ENCODE measurements around the gene MAP2K4.

Gene MAP2K4

DNA sequence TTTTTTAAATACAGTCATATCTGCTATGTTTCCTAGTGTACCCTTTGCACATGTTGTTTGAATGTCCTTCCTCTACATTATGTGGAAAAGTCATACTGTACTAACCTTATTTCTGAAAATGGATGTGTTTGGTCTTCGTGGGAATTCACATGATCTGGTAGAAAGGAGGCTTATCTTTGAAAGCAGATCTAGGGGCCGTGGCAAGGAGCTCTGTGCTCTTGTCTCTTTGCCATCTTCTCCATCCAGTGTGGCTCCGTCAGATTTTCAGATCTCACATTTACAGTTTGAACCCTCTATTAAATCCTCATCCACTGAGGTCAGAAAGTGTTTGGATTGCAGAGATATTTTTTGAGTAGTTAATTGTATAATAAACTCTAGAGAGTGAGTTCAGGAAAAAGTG is 32.9 kb downstream of the MAP2K4 start:
- Histone ChIP-seq H3K36me3 (ENCODE audit: control insufficient read depth in 1 of 2, insufficient read depth in 2 of 2, low read length in 2 of 2) (no peaks in the 10 kb centered on the region), H3K27me3 (ENCODE audit: control insufficient read depth in 1 of 2, insufficient read depth in 2 of 2, low read length in 2 of 2) (no peaks in the 10 kb centered on the region), H3K4me1 (ENCODE audit: control insufficient read depth in 1 of 2, insufficient read depth in 2 of 2, low read length in 2 of 2) (peaks cover 0 to 13% of the 10 kb centered on the region in 2 donors), H3K4me3 (ENCODE audit: low read depth in 1 of 2, low read length in 2 of 2) (no peak overlapping the region), H3K9ac (ENCODE audit: low read depth in 1 of 2, low read length in 2 of 2) (no peak overlapping the region), H3K9me3 (ENCODE audit: control insufficient read depth in 1 of 2, low read length in 2 of 2) (no peaks in the 10 kb centered on the region), H3K27ac (ENCODE audit: low read depth, low read length) (no peak overlapping the region)

GRCh38 chr17:12055889-12056288 is 35.2 kb downstream of the MAP2K4 start:
- H3K27ac ChIP-seq (ENCODE audit: low read depth, low read length), result no peak overlapping the region
- H3K9ac ChIP-seq (ENCODE audit: low read depth in 1 of 2, low read length in 2 of 2), result no peak overlapping the region
- no peaks in the 10 kb centered on the region for H3K9me3 ChIP-seq (ENCODE audit: control insufficient read depth in 1 of 2, low read length in 2 of 2)
- peaks cover 0 to 4% of the 10 kb centered on the region in 2 donors for H3K4me1 ChIP-seq (ENCODE audit: control insufficient read depth in 1 of 2, insufficient read depth in 2 of 2, low read length in 2 of 2)
- no peaks in the 10 kb centered on the region for H3K27me3 ChIP-seq (ENCODE audit: control insufficient read depth in 1 of 2, insufficient read depth in 2 of 2, low read length in 2 of 2)
- no peak overlapping the region for H3K4me3 ChIP-seq (ENCODE audit: low read depth in 1 of 2, low read length in 2 of 2)
- no peaks in the 10 kb centered on the region for H3K36me3 ChIP-seq (ENCODE audit: control insufficient read depth in 1 of 2, insufficient read depth in 2 of 2, low read length in 2 of 2)

- peaks cover 0 to 4% of the 10 kb centered on the region in 2 donors for H3K4me1 ChIP-seq (ENCODE audit: control insufficient read depth in 1 of 2, insufficient read depth in 2 of 2, low read length in 2 of 2)
- H3K27me3 ChIP-seq (ENCODE audit: control insufficient read depth in 1 of 2, insufficient read depth in 2 of 2, low read length in 2 of 2), result no peaks in the 10 kb centered on the region
- no peak overlapping the region for H3K4me3 ChIP-seq (ENCODE audit: low read depth in 1 of 2, low read length in 2 of 2)
- no peak overlapping the region for H3K27ac ChIP-seq (ENCODE audit: low read depth, low read length)
- H3K9me3 ChIP-seq (ENCODE audit: control insufficient read depth in 1 of 2, low read length in 2 of 2), result no peaks in the 10 kb centered on the region
- H3K9ac ChIP-seq (ENCODE audit: low read depth in 1 of 2, low read length in 2 of 2), result no peak overlapping the region
- no peaks in the 10 kb centered on the region for H3K36me3 ChIP-seq (ENCODE audit: control insufficient read depth in 1 of 2, insufficient read depth in 2 of 2, low read length in 2 of 2)
Measured at GRCh38 chr17:12057520-12057919, 36.8 kb downstream of the MAP2K4 start.

DNA sequence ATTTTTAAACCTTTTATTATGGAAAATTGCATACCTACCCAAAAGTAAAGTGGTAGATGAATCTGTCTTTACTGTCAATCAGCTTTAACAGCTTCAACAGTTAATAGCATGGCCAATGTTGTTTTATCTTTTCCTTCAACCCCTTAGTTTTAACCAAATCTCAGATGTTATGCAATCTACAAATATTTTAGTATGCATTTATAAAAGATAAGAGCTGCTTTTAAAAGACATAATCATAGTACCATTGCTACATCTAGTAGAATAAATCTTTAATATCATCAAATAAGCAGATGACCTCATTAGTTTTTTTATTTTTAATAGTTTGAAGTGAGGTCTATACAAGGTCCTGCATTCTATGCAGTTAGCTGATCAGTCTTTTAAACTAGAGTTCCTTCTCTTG is 37.9 kb downstream of the MAP2K4 start:
- Histone ChIP-seq H3K27me3 (ENCODE audit: control insufficient read depth in 1 of 2, insufficient read depth in 2 of 2, low read length in 2 of 2) (no peaks in the 10 kb centered on the region), H3K27ac (ENCODE audit: low read depth, low read length) (no peak overlapping the region), H3K9ac (ENCODE audit: low read depth in 1 of 2, low read length in 2 of 2) (no peak overlapping the region), H3K36me3 (ENCODE audit: control insufficient read depth in 1 of 2, insufficient read depth in 2 of 2, low read length in 2 of 2) (no peaks in the 10 kb centered on the region), H3K4me3 (ENCODE audit: low read depth in 1 of 2, low read length in 2 of 2) (no peak overlapping the region), H3K4me1 (ENCODE audit: control insufficient read depth in 1 of 2, insufficient read depth in 2 of 2, low read length in 2 of 2) (peaks cover 0 to 4% of the 10 kb centered on the region in 2 donors), H3K9me3 (ENCODE audit: control insufficient read depth in 1 of 2, low read length in 2 of 2) (no peaks in the 10 kb centered on the region)

DNA sequence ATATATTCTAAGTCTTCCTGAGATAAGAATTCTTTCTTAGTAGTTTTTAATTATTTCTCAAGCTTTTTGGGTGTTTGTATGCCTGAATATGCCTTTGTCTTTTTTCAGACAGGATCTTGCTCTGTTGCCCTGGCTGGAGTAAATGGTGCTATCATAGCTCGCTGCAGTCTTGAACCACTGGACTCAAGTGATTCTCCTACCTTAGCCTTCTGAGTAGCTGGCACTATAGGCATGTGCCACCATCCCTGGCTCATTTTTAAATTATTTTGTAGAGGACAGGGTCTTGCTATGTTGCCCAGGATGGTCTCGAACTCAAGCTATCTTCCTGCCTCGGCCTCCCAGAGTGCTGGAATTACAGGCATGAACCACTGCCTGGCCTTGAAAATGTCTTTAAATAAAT is 41.6 kb downstream of the MAP2K4 start:
- Histone ChIP-seq H3K36me3 (ENCODE audit: control insufficient read depth in 1 of 2, insufficient read depth in 2 of 2, low read length in 2 of 2) (no peaks in the 10 kb centered on the region), H3K9me3 (ENCODE audit: control insufficient read depth in 1 of 2, low read length in 2 of 2) (no peaks in the 10 kb centered on the region), H3K4me3 (ENCODE audit: low read depth in 1 of 2, low read length in 2 of 2) (no peak overlapping the region), H3K4me1 (ENCODE audit: control insufficient read depth in 1 of 2, insufficient read depth in 2 of 2, low read length in 2 of 2) (no peaks in the 10 kb centered on the region), H3K27me3 (ENCODE audit: control insufficient read depth in 1 of 2, insufficient read depth in 2 of 2, low read length in 2 of 2) (no peaks in the 10 kb centered on the region), H3K27ac (ENCODE audit: low read depth, low read length) (no peak overlapping the region), H3K9ac (ENCODE audit: low read depth in 1 of 2, low read length in 2 of 2) (no peak overlapping the region)

GRCh38 chr17:12064395-12064794 is 43.7 kb downstream of the MAP2K4 start:
- Histone ChIP-seq H3K9me3 (ENCODE audit: control insufficient read depth in 1 of 2, low read length in 2 of 2) (no peaks in the 10 kb centered on the region), H3K4me1 (ENCODE audit: control insufficient read depth in 1 of 2, insufficient read depth in 2 of 2, low read length in 2 of 2) (peaks cover 0 to 3% of the 10 kb centered on the region in 2 donors), H3K4me3 (ENCODE audit: low read depth in 1 of 2, low read length in 2 of 2) (no peak overlapping the region), H3K9ac (ENCODE audit: low read depth in 1 of 2, low read length in 2 of 2) (no peak overlapping the region), H3K27ac (ENCODE audit: low read depth, low read length) (no peak overlapping the region), H3K27me3 (ENCODE audit: control insufficient read depth in 1 of 2, insufficient read depth in 2 of 2, low read length in 2 of 2) (no peaks in the 10 kb centered on the region), H3K36me3 (ENCODE audit: control insufficient read depth in 1 of 2, insufficient read depth in 2 of 2, low read length in 2 of 2) (no peaks in the 10 kb centered on the region)

DNA sequence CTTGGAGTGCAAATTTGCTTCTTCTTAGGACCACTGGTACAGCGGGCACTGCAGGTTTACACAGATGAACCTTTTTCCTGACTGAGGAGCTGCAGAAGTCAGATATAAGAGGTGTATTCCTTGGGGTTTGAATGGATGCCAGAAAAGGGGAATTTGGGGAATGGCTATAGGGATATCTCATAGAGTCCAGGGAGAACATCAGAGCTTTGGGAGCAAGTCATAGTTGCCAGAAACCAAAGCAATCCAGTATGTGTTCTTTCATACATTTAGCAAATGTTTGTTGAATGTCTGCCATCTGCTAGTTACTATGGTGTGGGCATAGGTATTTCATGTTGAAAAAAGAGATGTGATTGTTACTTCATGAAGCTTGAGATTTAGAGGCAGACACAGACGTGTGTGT is 46.8 kb downstream of the MAP2K4 start:
- Histone ChIP-seq H3K27ac (ENCODE audit: low read depth, low read length) (no peak overlapping the region), H3K27me3 (ENCODE audit: control insufficient read depth in 1 of 2, insufficient read depth in 2 of 2, low read length in 2 of 2) (no peaks in the 10 kb centered on the region), H3K9me3 (ENCODE audit: control insufficient read depth in 1 of 2, low read length in 2 of 2) (no peaks in the 10 kb centered on the region), H3K4me3 (ENCODE audit: low read depth in 1 of 2, low read length in 2 of 2) (no peak overlapping the region), H3K36me3 (ENCODE audit: control insufficient read depth in 1 of 2, insufficient read depth in 2 of 2, low read length in 2 of 2) (no peaks in the 10 kb centered on the region), H3K4me1 (ENCODE audit: control insufficient read depth in 1 of 2, insufficient read depth in 2 of 2, low read length in 2 of 2) (peaks cover 0 to 3% of the 10 kb centered on the region in 2 donors), H3K9ac (ENCODE audit: low read depth in 1 of 2, low read length in 2 of 2) (no peak overlapping the region)

DNA sequence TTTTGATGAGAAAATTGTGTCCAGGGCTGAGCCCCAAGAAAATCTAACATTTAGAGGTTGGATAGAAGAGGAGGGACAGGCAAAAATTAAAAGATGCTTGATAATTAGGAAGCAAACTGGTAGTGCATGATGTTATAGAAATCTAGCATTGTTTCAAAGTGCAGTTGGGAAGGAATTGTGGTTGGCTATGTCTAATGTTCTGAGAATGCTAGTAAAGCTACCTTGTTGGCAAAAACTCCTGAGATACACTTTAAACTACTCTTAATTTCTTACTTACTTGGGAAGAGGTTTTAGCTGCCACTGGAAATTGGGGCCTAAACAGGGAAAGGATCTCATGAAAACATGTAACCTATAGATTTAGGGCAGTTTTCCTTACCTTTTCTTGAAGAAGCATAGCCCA is 48.3 kb downstream of the MAP2K4 start:
- no peak overlapping the region for H3K27ac ChIP-seq (ENCODE audit: low read depth, low read length)
- H3K9me3 ChIP-seq (ENCODE audit: control insufficient read depth in 1 of 2, low read length in 2 of 2), result no peaks in the 10 kb centered on the region
- H3K9ac ChIP-seq (ENCODE audit: low read depth in 1 of 2, low read length in 2 of 2), result no peak overlapping the region

GRCh38 chr17:12070561-12070960 is 49.9 kb downstream of the MAP2K4 start:
- peaks cover 0 to 5% of the 10 kb centered on the region in 2 donors for H3K36me3 ChIP-seq (ENCODE audit: control insufficient read depth in 1 of 2, insufficient read depth in 2 of 2, low read length in 2 of 2)
- H3K9ac ChIP-seq (ENCODE audit: low read depth in 1 of 2, low read length in 2 of 2), result no peak overlapping the region
- no peaks in the 10 kb centered on the region for H3K9me3 ChIP-seq (ENCODE audit: control insufficient read depth in 1 of 2, low read length in 2 of 2)
- no peaks in the 10 kb centered on the region for H3K27me3 ChIP-seq (ENCODE audit: control insufficient read depth in 1 of 2, insufficient read depth in 2 of 2, low read length in 2 of 2)
- H3K4me3 ChIP-seq (ENCODE audit: low read depth in 1 of 2, low read length in 2 of 2), result no peak overlapping the region
- H3K4me1 ChIP-seq (ENCODE audit: control insufficient read depth in 1 of 2, insufficient read depth in 2 of 2, low read length in 2 of 2), result peaks cover 0 to 3% of the 10 kb centered on the region in 2 donors
- H3K27ac ChIP-seq (ENCODE audit: low read depth, low read length), result no peak overlapping the region

More for the DNA sequence above, 48.3 kb downstream of the MAP2K4 start:
- H3K36me3 ChIP-seq (ENCODE audit: control insufficient read depth in 1 of 2, insufficient read depth in 2 of 2, low read length in 2 of 2), result no peaks in the 10 kb centered on the region
- peaks cover 0 to 3% of the 10 kb centered on the region in 2 donors for H3K4me1 ChIP-seq (ENCODE audit: control insufficient read depth in 1 of 2, insufficient read depth in 2 of 2, low read length in 2 of 2)
- H3K27me3 ChIP-seq (ENCODE audit: control insufficient read depth in 1 of 2, insufficient read depth in 2 of 2, low read length in 2 of 2), result no peaks in the 10 kb centered on the region
- H3K4me3 ChIP-seq (ENCODE audit: low read depth in 1 of 2, low read length in 2 of 2), result no peak overlapping the region

DNA sequence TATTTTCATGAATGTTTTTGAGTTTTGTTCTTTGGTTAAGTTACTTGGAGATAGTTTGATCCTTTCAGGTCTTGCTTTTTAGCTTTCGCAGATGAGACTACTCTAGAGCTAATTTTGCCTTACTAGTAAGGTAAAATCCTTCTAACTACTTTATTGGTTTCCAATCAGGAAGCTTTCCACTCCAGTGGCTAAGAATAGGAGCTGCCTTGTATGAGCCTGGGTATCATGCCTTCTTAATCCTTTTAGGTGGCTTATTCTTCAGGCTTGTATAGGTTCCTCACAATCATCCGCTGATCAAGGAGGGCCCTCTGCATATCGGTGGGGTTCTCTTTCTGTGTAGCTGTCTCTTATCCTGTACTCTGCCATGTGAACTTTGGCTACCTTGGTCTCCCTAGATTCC is 53.7 kb downstream of the MAP2K4 start:
- H3K4me3 ChIP-seq (ENCODE audit: low read depth in 1 of 2, low read length in 2 of 2), result no peak overlapping the region
- no peaks in the 10 kb centered on the region for H3K27me3 ChIP-seq (ENCODE audit: control insufficient read depth in 1 of 2, insufficient read depth in 2 of 2, low read length in 2 of 2)
- no peaks in the 10 kb centered on the region for H3K4me1 ChIP-seq (ENCODE audit: control insufficient read depth in 1 of 2, insufficient read depth in 2 of 2, low read length in 2 of 2)
- no peak overlapping the region for H3K27ac ChIP-seq (ENCODE audit: low read depth, low read length)
- H3K36me3 ChIP-seq (ENCODE audit: control insufficient read depth in 1 of 2, insufficient read depth in 2 of 2, low read length in 2 of 2), result peaks cover 8 to 18% of the 10 kb centered on the region in 2 donors
- no peaks in the 10 kb centered on the region for H3K9me3 ChIP-seq (ENCODE audit: control insufficient read depth in 1 of 2, low read length in 2 of 2)
- no peak overlapping the region for H3K9ac ChIP-seq (ENCODE audit: low read depth in 1 of 2, low read length in 2 of 2)

DNA sequence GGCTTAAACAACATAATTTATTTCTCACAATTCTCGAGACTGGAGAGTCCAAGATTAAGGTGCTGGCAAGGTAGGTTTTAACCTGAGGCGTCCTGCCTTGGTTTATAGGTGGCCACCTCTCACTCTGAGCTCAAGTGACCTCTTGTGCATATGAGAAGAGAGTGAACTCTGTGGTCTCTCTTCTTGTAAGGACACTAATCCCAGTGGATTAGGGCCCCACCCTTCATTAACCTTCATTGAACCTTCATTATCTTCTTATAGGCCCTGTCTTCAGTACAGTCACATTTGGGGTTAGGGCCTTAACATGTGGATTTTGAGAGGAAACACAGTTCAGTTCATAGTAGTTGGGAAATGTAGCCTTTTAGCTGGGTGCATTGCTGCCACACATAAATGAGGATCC is 57.1 kb downstream of the MAP2K4 start:
- Histone ChIP-seq H3K9me3 (ENCODE audit: control insufficient read depth in 1 of 2, low read length in 2 of 2) (no peaks in the 10 kb centered on the region), H3K4me1 (ENCODE audit: control insufficient read depth in 1 of 2, insufficient read depth in 2 of 2, low read length in 2 of 2) (no peaks in the 10 kb centered on the region), H3K27me3 (ENCODE audit: control insufficient read depth in 1 of 2, insufficient read depth in 2 of 2, low read length in 2 of 2) (no peaks in the 10 kb centered on the region), H3K27ac (ENCODE audit: low read depth, low read length) (no peak overlapping the region), H3K9ac (ENCODE audit: low read depth in 1 of 2, low read length in 2 of 2) (no peak overlapping the region), H3K36me3 (ENCODE audit: control insufficient read depth in 1 of 2, insufficient read depth in 2 of 2, low read length in 2 of 2) (peaks cover 13 to 25% of the 10 kb centered on the region in 2 donors), H3K4me3 (ENCODE audit: low read depth in 1 of 2, low read length in 2 of 2) (no peak overlapping the region)

Data from duodenal mucosa (tissue), 2 donors.